Epithelial cell of alveolus of lung (primary cell): ENCODE data around the gene SFRP2. TPM values are rescaled to one million over a fixed set of nuclear protein-coding genes. Genes with fewer than 3 reads are reported as not detected.

ENCODE experiments used
- total RNA-seq: library from RNA; depleted of rRNA; stranded (reverse); fragments of >200 nt; gene quantifications from 2 replicates; pipeline ENCODE4 v1.2.1, GENCODE V29; 2015

Gene SFRP2, protein sequence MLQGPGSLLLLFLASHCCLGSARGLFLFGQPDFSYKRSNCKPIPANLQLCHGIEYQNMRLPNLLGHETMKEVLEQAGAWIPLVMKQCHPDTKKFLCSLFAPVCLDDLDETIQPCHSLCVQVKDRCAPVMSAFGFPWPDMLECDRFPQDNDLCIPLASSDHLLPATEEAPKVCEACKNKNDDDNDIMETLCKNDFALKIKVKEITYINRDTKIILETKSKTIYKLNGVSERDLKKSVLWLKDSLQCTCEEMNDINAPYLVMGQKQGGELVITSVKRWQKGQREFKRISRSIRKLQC
- total RNA-seq, result 15.9 TPM in 1 of 2 replicates, not detected in the other

DNA sequence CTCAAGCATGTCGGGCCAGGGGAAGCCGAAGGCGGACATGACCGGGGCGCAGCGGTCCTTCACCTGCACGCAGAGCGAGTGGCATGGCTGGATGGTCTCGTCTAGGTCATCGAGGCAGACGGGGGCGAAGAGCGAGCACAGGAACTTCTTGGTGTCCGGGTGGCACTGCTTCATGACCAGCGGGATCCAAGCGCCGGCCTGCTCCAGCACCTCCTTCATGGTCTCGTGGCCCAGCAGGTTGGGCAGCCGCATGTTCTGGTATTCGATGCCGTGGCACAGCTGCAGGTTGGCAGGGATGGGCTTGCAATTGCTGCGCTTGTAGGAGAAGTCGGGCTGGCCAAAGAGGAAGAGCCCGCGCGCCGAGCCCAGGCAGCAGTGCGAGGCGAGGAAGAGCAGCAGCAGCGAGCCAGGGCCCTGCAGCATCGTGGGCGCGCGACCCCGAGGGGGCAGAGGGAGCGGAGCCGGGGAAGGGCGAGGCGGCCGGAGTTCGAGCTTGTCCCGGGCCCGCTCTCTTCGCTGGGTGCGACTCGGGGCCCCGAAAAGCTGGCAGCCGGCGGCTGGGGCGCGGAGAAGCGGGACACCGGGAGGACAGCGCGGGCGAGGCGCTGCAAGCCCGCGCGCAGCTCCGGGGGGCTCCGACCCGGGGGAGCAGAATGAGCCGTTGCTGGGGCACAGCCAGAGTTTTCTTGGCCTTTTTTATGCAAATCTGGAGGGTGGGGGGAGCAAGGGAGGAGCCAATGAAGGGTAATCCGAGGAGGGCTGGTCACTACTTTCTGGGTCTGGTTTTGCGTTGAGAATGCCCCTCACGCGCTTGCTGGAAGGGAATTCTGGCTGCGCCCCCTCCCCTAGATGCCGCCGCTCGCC, at the start of gene SFRP2:
Gene SFRP2 (minus strand): TSS at position 671 of the 864 bp plus-strand sequence. CDS start 248 bp downstream, at position 423.

DNA sequence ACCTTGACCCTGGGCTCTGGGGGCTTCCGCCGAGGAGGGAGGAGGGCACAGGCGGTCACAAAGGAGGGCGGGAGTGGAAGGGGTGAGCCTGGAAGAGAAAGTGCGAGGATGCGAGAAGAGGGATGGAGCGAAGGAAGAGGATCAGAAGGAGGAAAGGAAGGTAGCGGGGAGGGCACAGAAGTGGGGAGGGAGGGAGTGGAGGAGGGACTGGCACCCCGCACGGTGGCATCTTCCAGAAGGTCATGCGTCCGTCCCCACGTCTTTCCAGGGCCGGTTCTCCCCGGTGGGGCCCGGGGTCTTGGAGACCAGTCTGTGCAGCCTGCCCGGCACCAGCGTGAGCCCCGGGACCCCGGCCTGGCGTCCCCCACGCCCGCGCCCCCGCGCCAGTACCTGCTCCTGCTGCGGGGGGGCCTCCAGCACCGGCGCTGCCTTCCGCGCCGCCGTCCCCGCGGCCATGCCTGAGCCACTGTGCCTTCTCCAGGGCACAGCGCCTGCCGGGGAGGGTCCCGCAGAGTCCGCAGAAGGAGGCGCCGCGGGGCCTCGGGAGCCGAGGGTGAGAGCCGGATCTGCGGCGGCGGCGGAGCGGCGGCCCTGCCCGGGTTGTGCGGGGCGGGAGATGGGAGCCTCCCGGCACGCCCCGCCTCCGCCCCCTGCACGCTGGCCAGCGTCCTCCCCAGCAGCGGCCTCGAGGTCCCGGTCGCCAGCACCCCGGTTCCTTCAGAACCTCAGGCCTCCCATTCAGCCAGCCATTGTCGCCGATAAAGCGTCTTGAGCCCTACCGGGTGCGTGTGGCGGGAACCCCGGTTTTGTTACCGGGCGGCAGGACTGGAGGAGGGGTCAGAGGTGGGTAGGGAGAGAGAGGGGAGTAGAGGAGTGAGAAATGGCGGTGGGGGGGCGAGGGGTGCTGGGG, 29.2 kb downstream of the SFRP2 start, which contains the start of gene RNF175:
Gene RNF175 (minus strand): TSS at position 618 of the 910 bp plus-strand sequence. CDS start 162 bp downstream, at position 456.

Other genes starting within 250 kb of the SFRP2 start
- 0.08 and 3.2 TPM in 2 replicates for gene TLR2, start 104.8 kb downstream of the SFRP2 start, total RNA-seq
- gene RNF175, start 29.1 kb downstream of the SFRP2 start, total RNA-seq, result 2.1 and 9.4 TPM in 2 replicates